H1 (cell line): Measurements from ENCODE around the gene F11R. TPM values are rescaled to one million over a fixed set of nuclear protein-coding genes. Genes with fewer than 3 reads are reported as not detected.
A peak's percentile ranks its signal among the peaks of the same experiment; 100 is the strongest.

ENCODE experiments used
- CTCF ChIA-PET: fragments of 300-600 bp; sonication (Branson Sonifier 250); formaldehyde crosslinking; loops from one replicate; lab custom pipeline; 2021; ENCODE audit not compliant: partially characterized antibody; lab: Charles Lee
- POLR2A ChIA-PET: fragments of 300-600 bp; sonication (Branson Sonifier 250); formaldehyde crosslinking; loops from one replicate; lab custom pipeline; 2021; ENCODE audit warnings: inconsistent platforms; ENCODE audit not compliant: partially characterized antibody; lab: Charles Lee
- DNase-seq, 2 experiments: peaks; one replicate each; pipeline versions ENCODE4 v3.0.0 to v3.0.0-alpha.2; 2010 to 2022; ENCODE audit warnings: low spot score in 2 of 2, low read depth in 1 of 2, mixed read lengths in 1 of 2
- FAIRE-seq: peaks from 2 replicates; lab custom pipeline; 2011; peaks lifted over from hg19 to GRCh38; lab: Jason Lieb, UNC
- H2AFZ ChIP-seq: 2 replicates; pipeline ENCODE4 v1.8.1; 2012; ENCODE audit warnings: low read length, inconsistent platforms
- H2AK5ac ChIP-seq: 2 replicates; pipeline ENCODE4 v1.6.1; 2013; ENCODE audit warnings: low read depth, low read length
- H2BK120ac ChIP-seq: replicated peaks from 2 replicates; pipeline ENCODE3; 2013; ENCODE audit warnings: low read depth, low read length, inconsistent platforms
- H2BK12ac ChIP-seq: 2 replicates; pipeline ENCODE4 v1.6.1; 2013; ENCODE audit warnings: low read depth, low read length
- H2BK15ac ChIP-seq: 2 replicates; pipeline ENCODE4 v1.6.1; 2013; ENCODE audit warnings: low read length
- H2BK20ac ChIP-seq: 2 replicates; pipeline ENCODE4 v1.6.1; 2013; ENCODE audit warnings: low read length
- H2BK5ac ChIP-seq: 2 replicates; pipeline ENCODE4 v1.6.1; 2013; ENCODE audit warnings: low read depth, low read length
- H3K14ac ChIP-seq: 2 replicates; pipeline ENCODE4 v1.6.1; 2013; ENCODE audit warnings: inconsistent platforms; ENCODE audit not compliant: insufficient read length
- H3K18ac ChIP-seq: 2 replicates; pipeline ENCODE4 v1.6.1; 2013; ENCODE audit warnings: low read length; ENCODE audit errors: extremely low read depth
- H3K23ac ChIP-seq: 2 replicates; pipeline ENCODE4 v1.6.1; 2013; ENCODE audit warnings: inconsistent platforms; ENCODE audit not compliant: insufficient read length
- H3K23me2 ChIP-seq: 2 replicates; pipeline ENCODE4 v1.6.1; 2013; ENCODE audit warnings: low read depth, low read length
- H3K27ac ChIP-seq: 2 replicates; pipeline ENCODE4 v1.6.1; 2011; ENCODE audit warnings: low read depth, low read length, inconsistent platforms
- H3K27me3 ChIP-seq, 4 experiments: replicated peaks in 1 of 4; 1 replicate in 1 of 4; 2 replicates in 3 of 4; pipeline versions ENCODE4 v1.6.1 to v1.8.1; 2011 to 2013; ENCODE audit warnings: low read length in 3 of 4, mild to moderate bottlenecking in 3 of 4, inconsistent platforms in 2 of 4, mixed read lengths in 2 of 4, moderate library complexity in 1 of 4; ENCODE audit not compliant: control insufficient read depth in 3 of 4, insufficient read depth in 3 of 4; ENCODE audit errors: extremely low read depth in 1 of 4
- H3K36me3 ChIP-seq, 4 experiments: 2 replicates each; pipeline versions ENCODE4 v1.6.1 to v1.8.1; 2011 to 2013; ENCODE audit warnings: mild to moderate bottlenecking in 4 of 4, low read length in 3 of 4, moderate library complexity in 2 of 4, control low read depth in 1 of 4, inconsistent platforms in 1 of 4; ENCODE audit not compliant: insufficient read depth in 4 of 4, control insufficient read depth in 2 of 4
- H3K4ac ChIP-seq: replicated peaks from 2 replicates; pipeline ENCODE3; 2013; ENCODE audit warnings: low read length, low read depth, mixed read lengths, inconsistent platforms; ENCODE audit not compliant: insufficient read length
- H3K4me1 ChIP-seq, 4 experiments: replicated peaks in 1 of 4; 1 replicate in 1 of 4; 2 replicates in 3 of 4; pipeline versions ENCODE4 v1.6.1 to v1.8.1; 2011 to 2013; ENCODE audit warnings: low read length in 3 of 4, inconsistent platforms in 2 of 4, mixed read lengths in 1 of 4; ENCODE audit not compliant: insufficient read depth in 4 of 4, control insufficient read depth in 3 of 4
- H3K4me2 ChIP-seq, 2 experiments: 2 replicates each; pipeline versions ENCODE4 v1.6.1 to v1.8.1; 2011 to 2013; ENCODE audit warnings: low read depth in 2 of 2, low read length in 2 of 2, control low read depth in 1 of 2, inconsistent platforms in 1 of 2, mild to moderate bottlenecking in 1 of 2; ENCODE audit not compliant: insufficient read depth in 1 of 2
- H3K4me3 ChIP-seq, 4 experiments: fragments of 200-600, 300-600 bp in 1 of 4; sonication (generic), shearing (Covaris generic), sonication (Bioruptor Twin) in 1 of 4; 2 replicates each; pipeline versions ENCODE4 v1.5.1 to v1.8.1; 2011 to 2016; ENCODE audit warnings: low read length in 4 of 4, low read depth in 3 of 4, control low read depth in 2 of 4, inconsistent platforms in 2 of 4, mild to moderate bottlenecking in 2 of 4, mixed read lengths in 1 of 4, moderate library complexity in 1 of 4; ENCODE audit not compliant: insufficient read depth in 2 of 4; ENCODE audit errors: extremely low read depth in 1 of 4
- H3K56ac ChIP-seq: replicated peaks from 2 replicates; pipeline ENCODE3; 2013; ENCODE audit warnings: low read depth, mild to moderate bottlenecking, mixed read lengths, low read length, inconsistent platforms; ENCODE audit not compliant: insufficient read length
- H3K79me1 ChIP-seq: 2 replicates; pipeline ENCODE4 v1.6.1; 2013; ENCODE audit warnings: low read depth, low read length, control low read depth
- H3K79me2 ChIP-seq, 2 experiments: 2 replicates each; pipeline versions ENCODE4 v1.6.1 to v1.8.1; 2012 to 2013; ENCODE audit warnings: low read length in 2 of 2, mild to moderate bottlenecking in 2 of 2, inconsistent platforms in 1 of 2; ENCODE audit not compliant: insufficient read depth in 2 of 2, control insufficient read depth in 1 of 2
- H3K9ac ChIP-seq, 4 experiments: replicated peaks in 1 of 4; 1 replicate in 1 of 4; 2 replicates in 3 of 4; pipeline versions ENCODE4 v1.6.1 to v1.8.1; 2011 to 2013; ENCODE audit warnings: low read depth in 3 of 4, low read length in 3 of 4, control low read depth in 2 of 4, mild to moderate bottlenecking in 2 of 4, moderate library complexity in 2 of 4, inconsistent platforms in 1 of 4; ENCODE audit errors: extremely low read depth in 1 of 4
- H3K9me3 ChIP-seq, 2 experiments: 2 replicates each; pipeline versions ENCODE4 v1.6.1 to v1.8.1; 2012 to 2013; ENCODE audit warnings: mild to moderate bottlenecking in 2 of 2, moderate library complexity in 2 of 2, control low read depth in 1 of 2, inconsistent platforms in 1 of 2, low read depth in 1 of 2, low read length in 1 of 2, mixed read lengths in 1 of 2; ENCODE audit not compliant: insufficient read depth in 2 of 2
- H4K20me1 ChIP-seq, 2 experiments: replicated peaks in 1 of 2; 2 replicates each; pipeline versions ENCODE3 to v1.8.1; 2011 to 2013; ENCODE audit warnings: inconsistent platforms in 2 of 2, low read length in 2 of 2, mild to moderate bottlenecking in 1 of 2; ENCODE audit not compliant: insufficient read depth in 2 of 2, control insufficient read depth in 1 of 2
- H4K5ac ChIP-seq: 2 replicates; pipeline ENCODE4 v1.6.1; 2013; ENCODE audit warnings: low read length, low read depth, mixed read lengths, inconsistent platforms; ENCODE audit not compliant: insufficient read length
- H4K8ac ChIP-seq: 2 replicates; pipeline ENCODE4 v1.8.0; 2013; ENCODE audit warnings: mild to moderate bottlenecking, moderate library complexity, low read length, inconsistent platforms; ENCODE audit not compliant: insufficient read depth; ENCODE audit errors: extremely low read depth
- H4K91ac ChIP-seq: replicated peaks from 2 replicates; pipeline ENCODE3; 2013; ENCODE audit warnings: low read length, mixed read lengths, inconsistent platforms; ENCODE audit not compliant: insufficient read length
- EGR1 ChIP-seq: IDR thresholded peaks from 2 replicates; pipeline ENCODE4 v1.6.1; 2011; ENCODE audit warnings: low read depth, low read length, borderline replicate concordance
- KDM4A ChIP-seq: IDR thresholded peaks from one replicate; pipeline ENCODE4 v1.7.1; 2012; ENCODE audit warnings: low read depth, mild to moderate bottlenecking, moderate library complexity, low read length, inconsistent platforms; ENCODE audit not compliant: severe bottlenecking
- POLR2A ChIP-seq, 2 experiments: IDR thresholded peaks; 1 replicate in 1 of 2; 2 replicates in 1 of 2; pipeline ENCODE4 v1.6.1; 2011; ENCODE audit warnings: low read depth in 2 of 2, low read length in 2 of 2, mild to moderate bottlenecking in 2 of 2; ENCODE audit errors: control extremely low read depth in 1 of 2
- RAD21 ChIP-seq, 2 experiments: IDR thresholded peaks in 1 of 2; conservative IDR thresholded peaks in 1 of 2; 2 replicates each; pipeline ENCODE4 v1.6.1; 2011; ENCODE audit warnings: low read depth in 2 of 2, low read length in 2 of 2, improper control_type of control experiment in 1 of 2, inconsistent platforms in 1 of 2, mild to moderate bottlenecking in 1 of 2, moderate library complexity in 1 of 2
- RBBP5 ChIP-seq: IDR thresholded peaks from 2 replicates; pipeline ENCODE4 v1.7.1; 2012; ENCODE audit warnings: low read depth, mild to moderate bottlenecking, inconsistent platforms, low read length, moderate library complexity, borderline replicate concordance
- SIN3A ChIP-seq, 2 experiments: IDR thresholded peaks in 1 of 2; conservative IDR thresholded peaks in 1 of 2; 2 replicates each; pipeline ENCODE4 v1.6.1; 2011 to 2012; ENCODE audit warnings: low read length in 2 of 2, improper control_type of control experiment in 1 of 2, low read depth in 1 of 2, mild to moderate bottlenecking in 1 of 2
- SUZ12 ChIP-seq: fragments of 200-600 bp; sonication (generic); IDR thresholded peaks from 2 replicates; pipeline ENCODE4 v1.6.1; 2012; ENCODE audit warnings: mild to moderate bottlenecking, inconsistent platforms, low read length, moderate library complexity, mixed read lengths
- TAF1 ChIP-seq: IDR thresholded peaks from 2 replicates; pipeline ENCODE4 v1.6.1; 2011; ENCODE audit warnings: mild to moderate bottlenecking, low read depth, low read length
- YY1 ChIP-seq: IDR thresholded peaks from 2 replicates; pipeline ENCODE4 v1.6.1; 2011; ENCODE audit warnings: low read depth, mild to moderate bottlenecking, low read length
- ZNF274 ChIP-seq: IDR thresholded peaks from 2 replicates; pipeline ENCODE4 v1.7.0; 2012; ENCODE audit warnings: low read length, borderline replicate concordance; ENCODE audit errors: extremely low read depth
- WGBS, 2 experiments: shearing (Covaris generic) in 1 of 2; methylation state at CpG; one replicate each; pipeline versions ENCODE4 v1.1.6 to v1.1.7; 2013 to 2015; ENCODE audit warnings: low lambda C conversion rate in 2 of 2, mixed read lengths in 2 of 2, inconsistent platforms in 1 of 2, low coverage in 1 of 2, missing lambda C conversion rate in 1 of 2; ENCODE audit not compliant: insufficient replicate concordance in 2 of 2, insufficient coverage in 1 of 2, insufficient read length in 1 of 2; ENCODE audit errors: extremely low coverage in 1 of 2, missing lambda C conversion rate in 1 of 2; 5-methylcytosine and 5-hydroxymethylcytosine counted together
- polyA plus RNA-seq, 7 experiments: library from polyadenylated mRNA; depleted of rRNA in 3 of 7; stranded (reverse) in 5 of 7; unstranded in 2 of 7; fragments of >200 nt in 5 of 7; fragments of 200-250 nt in 2 of 7; gene quantifications; 1 replicate in 5 of 7; 2 replicates in 1 of 7; 4 replicates in 1 of 7; pipeline versions ENCODE4 v1.2.1 to v1.2.3, GENCODE V29; 2011 to 2013; ENCODE audit warnings: missing spikeins in 2 of 7, mixed read lengths in 2 of 7
- total RNA-seq: library from RNA; stranded (reverse); fragmentation: NEBNext Ultra II Directional; extraction: Animal tissue kit (Norgen Biotek cat#: 25700); gene quantifications from 2 replicates; pipeline ENCODE4 v1.2.1, GENCODE V29; 2021

The F11R gene
- total and polyA plus RNA-seq, 2 of the 8 experiments (the other 6 are each of a cell fraction or from before 2014, with no cell fraction given): 159 to 200 TPM

DNA sequence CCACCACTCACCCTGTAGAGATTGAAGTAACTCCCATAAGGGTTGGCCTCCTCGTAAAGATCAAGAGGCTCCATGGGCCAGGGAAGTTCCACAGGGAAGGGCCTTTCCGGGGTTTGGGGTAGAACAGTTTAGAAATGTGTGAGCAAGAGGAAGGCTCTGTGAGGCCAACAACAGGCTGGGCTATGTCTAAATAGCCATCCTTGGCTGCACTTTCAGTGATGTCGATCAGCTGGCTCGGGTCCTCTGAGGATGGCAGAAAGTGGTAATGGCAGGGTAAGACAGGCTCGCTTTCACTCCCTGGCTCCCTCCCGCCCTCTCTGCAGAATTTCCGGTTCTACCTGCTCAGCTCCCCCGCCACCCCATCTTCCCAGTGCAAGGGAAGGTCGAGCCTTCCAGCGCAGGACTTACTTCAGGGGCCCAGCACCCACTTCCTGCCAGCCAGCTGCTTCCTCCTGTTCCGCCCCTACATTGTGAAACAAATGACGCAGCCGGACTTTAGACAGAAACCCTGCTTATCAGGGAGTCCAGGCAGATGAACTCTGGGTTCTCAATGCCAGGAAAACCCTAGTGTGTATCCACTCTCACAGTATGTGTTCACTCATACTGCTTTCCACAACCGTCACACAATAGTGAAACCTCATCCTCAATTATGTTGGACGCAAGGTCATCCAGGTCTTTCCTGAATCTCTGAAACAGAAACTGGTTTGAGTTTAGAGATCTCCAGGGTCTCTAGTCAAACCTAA lies 7.3 kb downstream of the F11R start:
- H3K56ac ChIP-seq: peak overlapping the region; percentile 84
- H2AK5ac ChIP-seq: peak overlapping the region; percentile 97
- peaks cover under 1% of the 10 kb centered on the region; the same call in 1 of the 2 replicates for H3K23me2 ChIP-seq
- no peaks in the 10 kb centered on the region for H3K9me3 ChIP-seq
- peaks cover 16% of the 10 kb centered on the region for H3K79me1 ChIP-seq
- H3K4me1 ChIP-seq: peaks cover 15 to 29% (median 21%) of the 10 kb centered on the region in 4 experiments
- peak overlapping the region; percentile 89; the same call in 1 of the 2 replicates for H2BK20ac ChIP-seq
- H3K27me3 ChIP-seq: no peaks in the 10 kb centered on the region
- no peak overlapping the region for H2AFZ ChIP-seq
- H3K36me3 ChIP-seq: peaks cover 0 to 11% (median 1%) of the 10 kb centered on the region in 4 experiments; a peak in 3 of 8 replicates
- H2BK15ac ChIP-seq: peak overlapping the region; percentile 90; the same call in 1 of the 2 replicates
- CTCF ChIA-PET: interaction anchor here (0.6 to 9.8 kb wide), 6 partner anchors 15 to 152 kb away, joined by 3 to 58 read pairs (median 3); partner anchors contain the start of gene PPOX
- peak overlapping the region; percentile 18; the same call in 1 of the 2 replicates for H4K8ac ChIP-seq
- peak overlapping the region; percentile 79 for H2BK120ac ChIP-seq
- peak overlapping the region; percentile 53 to 71 for H3K4me2 ChIP-seq
- DNase-seq: peak in 1 of 2 experiments; percentile 69
- peak overlapping the region in 1 of 4 experiments; percentile 38; a peak in 4 of 7 replicates for H3K9ac ChIP-seq
- peak overlapping the region; percentile 68 for H3K14ac ChIP-seq
- H4K5ac ChIP-seq: peak overlapping the region; percentile 68
- H2BK5ac ChIP-seq: peak overlapping the region; percentile 94
- peak overlapping the region; percentile 66; the same call in 1 of the 2 replicates for H3K27ac ChIP-seq
- FAIRE-seq: no peak
- H3K4ac ChIP-seq: peak overlapping the region; percentile 83
- POLR2A ChIA-PET: interaction anchor here (0.8 to 4.9 kb wide), 8 partner anchors 7 to 119 kb away, joined by 3 to 22 read pairs (median 6); partner anchors contain the start of genes DEDD, F11R and USF1
- peak overlapping the region; percentile 55 for H3K18ac ChIP-seq
- H4K20me1 ChIP-seq: peaks cover 9 to 25% of the 10 kb centered on the region in 2 experiments
- peak overlapping the region; percentile 88; the same call in 1 of the 2 replicates for H2BK12ac ChIP-seq
- H3K23ac ChIP-seq: no peak overlapping the region
- H3K79me2 ChIP-seq: peaks cover 44 to 90% of the 10 kb centered on the region in 2 experiments
- H3K4me3 ChIP-seq: peak overlapping the region in 2 of 4 experiments; percentile 21 to 24; a peak in 3 of 8 replicates
- H4K91ac ChIP-seq: peak overlapping the region; percentile 94
- WGBS, 2 experiments: 52% methylated on average over 15 of the region's 15 CpGs; no CpG with 5 or more reads in 1 of the 2 experiments
- TF ChIP-seq TAF1 (peak; percentile 37; the same call in 1 of the 2 replicates), SUZ12 (no peak), SIN3A (conservative IDR thresholded peaks at IDR 0.05 in 1 of 2, IDR thresholded peaks at IDR 0.05 in 1 of 2; ENCODE audit: low read depth in 1 of 2, low read length in 2 of 2) (peak; percentile 48 to 57; a peak in 2 of 4 replicates), EGR1 (peak; percentile 16; the same call in 1 of the 2 replicates), POLR2A (IDR thresholded peaks at IDR 0.05; ENCODE audit: control extremely low read depth in 1 of 2, low read depth in 2 of 2, low read length in 2 of 2) (peak; percentile 28 to 32; a peak in 2 of 3 replicates), RAD21 (IDR thresholded peaks at IDR 0.05 in 1 of 2, conservative IDR thresholded peaks at IDR 0.05 in 1 of 2; ENCODE audit: low read depth in 2 of 2, low read length in 2 of 2) (no peak), YY1 (no peak), ZNF274 (no peak), KDM4A (no peak), RBBP5 (0 out of 2 replicates have a peak, but pooled peaks have one; percentile 40)
